ENCODE data around the gene ACSF3. TPM values are rescaled to one million over a fixed set of nuclear protein-coding genes. Genes with fewer than 3 reads are reported as not detected.
"Not testable (repeated sequence)": the region's sequence is repeated elsewhere in the genome, so short reads cannot be mapped to it uniquely, and the experiment has no call there.

Gene ACSF3
- total RNA-seq, 1 experiment from 2014 or later = 38.7 TPM

GRCh38 chr16:89152831-89153700 is 59.4 kb downstream of the ACSF3 start:
- no peak for DNase-seq (ENCODE audit: low spot score)
- in situ Hi-C loops (cut with HindIII; ENCODE audit: low sequenced_read_pairs) = no loop called here

GRCh38 chr16:89153848-89154271 is 60.2 kb downstream of the ACSF3 start:
- in situ Hi-C loops (cut with HindIII; ENCODE audit: low sequenced_read_pairs) = no loop called here
- DNase-seq (ENCODE audit: low spot score) = no peak

GRCh38 chr16:89154390-89155183 is 60.9 kb downstream of the ACSF3 start:
- in situ Hi-C loops (cut with HindIII; ENCODE audit: low sequenced_read_pairs) = no loop called here

GRCh38 chr16:89155184-89155679 is 61.6 kb downstream of the ACSF3 start:
- in situ Hi-C loops (cut with HindIII; ENCODE audit: low sequenced_read_pairs) = no loop called here
- DNase-seq (ENCODE audit: low spot score) = peak; percentile 19

More at GRCh38 chr16:89154390-89155183, 60.9 kb downstream of the ACSF3 start:
- no peak for DNase-seq (ENCODE audit: low spot score)

GRCh38 chr16:89155851-89156739 is 62.4 kb downstream of the ACSF3 start:
- in situ Hi-C loops (cut with HindIII; ENCODE audit: low sequenced_read_pairs) = no loop called here
- DNase-seq (ENCODE audit: low spot score) = no peak

GRCh38 chr16:89156740-89157645 is 63.3 kb downstream of the ACSF3 start:
- in situ Hi-C loops (cut with HindIII; ENCODE audit: low sequenced_read_pairs) = no loop called here
- no peak for DNase-seq (ENCODE audit: low spot score)

GRCh38 chr16:89157778-89158177 is 64.1 kb downstream of the ACSF3 start:
- DNase-seq (ENCODE audit: low spot score) = no peak
- in situ Hi-C loops (cut with HindIII; ENCODE audit: low sequenced_read_pairs) = no loop called here

GRCh38 chr16:89159066-89159849 is 65.6 kb downstream of the ACSF3 start:
- in situ Hi-C loops (cut with HindIII; ENCODE audit: low sequenced_read_pairs) = no loop called here
- DNase-seq (ENCODE audit: low spot score) = no peak

- no peak for DNase-seq (ENCODE audit: low spot score)
- in situ Hi-C loops (cut with HindIII; ENCODE audit: low sequenced_read_pairs) = no loop called here
These were observed 66.2 kb downstream of the ACSF3 start for GRCh38 chr16:89159850-89160354.

- DNase-seq (ENCODE audit: low spot score) = no peak
- in situ Hi-C loops (cut with HindIII; ENCODE audit: low sequenced_read_pairs) = no loop called here
These were observed 67.5 kb downstream of the ACSF3 start for GRCh38 chr16:89160977-89161701.

- DNase-seq (ENCODE audit: low spot score) = no peak
- in situ Hi-C loops (cut with HindIII; ENCODE audit: low sequenced_read_pairs) = no loop called here
These were observed 68.4 kb downstream of the ACSF3 start for GRCh38 chr16:89161763-89162713.

- in situ Hi-C loops (cut with HindIII; ENCODE audit: low sequenced_read_pairs) = no loop called here
These were observed 69.6 kb downstream of the ACSF3 start for GRCh38 chr16:89163297-89163696.

GRCh38 chr16:89164436-89164835 is 70.8 kb downstream of the ACSF3 start:
- in situ Hi-C loops (cut with HindIII; ENCODE audit: low sequenced_read_pairs) = no loop called here
- no peak for DNase-seq (ENCODE audit: low spot score)

More at GRCh38 chr16:89163297-89163696, 69.6 kb downstream of the ACSF3 start:
- no peak for DNase-seq (ENCODE audit: low spot score)

GRCh38 chr16:89164847-89165680 is 71.4 kb downstream of the ACSF3 start:
- DNase-seq (ENCODE audit: low spot score) = no peak
- in situ Hi-C loops (cut with HindIII; ENCODE audit: low sequenced_read_pairs) = no loop called here

GRCh38 chr16:89165681-89165979 is 72.0 kb downstream of the ACSF3 start:
- in situ Hi-C loops (cut with HindIII; ENCODE audit: low sequenced_read_pairs); DNase-seq (ENCODE audit: low spot score): not testable (repeated sequence)
